DMS53 treated with DMSO at 0.1 percent for 48 hours (cell line): ENCODE results near the gene KRT7.

Experiments
- DNase-seq: peaks from one replicate; lab custom pipeline; 2025; ENCODE audit not compliant: unreplicated experiment; lab: John Stamatoyannopoulos, UW

KRT7 gene

DNA sequence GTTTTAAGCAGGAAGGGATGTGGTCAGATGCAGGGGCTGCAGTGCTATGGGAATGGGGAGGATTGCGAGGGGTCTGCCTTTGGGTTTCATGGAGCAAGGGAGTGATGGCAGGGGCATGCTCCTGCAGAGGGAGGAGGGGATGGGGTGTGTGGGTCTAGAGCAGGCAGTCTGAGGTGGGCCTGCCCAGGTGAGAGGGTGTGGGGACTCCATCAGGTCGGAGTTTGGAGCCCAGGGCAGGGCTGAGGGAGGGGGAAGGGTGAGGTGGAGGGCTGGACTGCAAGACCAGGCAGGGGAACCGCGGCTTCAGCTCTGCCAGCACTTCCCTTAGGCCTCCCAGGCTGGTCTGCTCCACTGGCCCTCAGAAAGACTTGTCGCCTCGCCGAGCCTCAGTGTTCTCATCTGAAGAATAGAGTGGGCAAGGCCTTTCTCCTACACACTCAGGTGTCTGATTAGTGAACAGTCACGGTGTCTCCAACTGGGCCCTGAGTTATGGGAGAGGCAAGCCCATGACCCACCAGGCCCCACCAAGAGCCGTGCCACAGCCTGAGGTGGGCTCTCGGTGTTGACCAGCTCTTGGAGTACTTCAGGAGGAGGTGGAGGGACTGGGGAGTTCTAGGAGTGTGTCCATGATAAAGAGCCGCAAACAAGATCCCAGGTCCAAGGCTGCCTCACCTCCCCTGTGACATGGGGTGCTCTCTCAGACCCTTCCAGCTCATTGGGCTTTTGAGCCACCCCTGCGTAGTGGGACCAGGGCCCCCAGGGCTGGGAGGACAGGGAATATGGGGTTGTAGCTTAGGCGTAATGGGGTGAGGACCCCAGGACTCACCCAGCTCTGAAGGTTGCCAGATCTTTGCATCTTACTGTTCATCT, 21.1 kb upstream of the KRT7 start:
- DNase-seq, result no peak

DNA sequence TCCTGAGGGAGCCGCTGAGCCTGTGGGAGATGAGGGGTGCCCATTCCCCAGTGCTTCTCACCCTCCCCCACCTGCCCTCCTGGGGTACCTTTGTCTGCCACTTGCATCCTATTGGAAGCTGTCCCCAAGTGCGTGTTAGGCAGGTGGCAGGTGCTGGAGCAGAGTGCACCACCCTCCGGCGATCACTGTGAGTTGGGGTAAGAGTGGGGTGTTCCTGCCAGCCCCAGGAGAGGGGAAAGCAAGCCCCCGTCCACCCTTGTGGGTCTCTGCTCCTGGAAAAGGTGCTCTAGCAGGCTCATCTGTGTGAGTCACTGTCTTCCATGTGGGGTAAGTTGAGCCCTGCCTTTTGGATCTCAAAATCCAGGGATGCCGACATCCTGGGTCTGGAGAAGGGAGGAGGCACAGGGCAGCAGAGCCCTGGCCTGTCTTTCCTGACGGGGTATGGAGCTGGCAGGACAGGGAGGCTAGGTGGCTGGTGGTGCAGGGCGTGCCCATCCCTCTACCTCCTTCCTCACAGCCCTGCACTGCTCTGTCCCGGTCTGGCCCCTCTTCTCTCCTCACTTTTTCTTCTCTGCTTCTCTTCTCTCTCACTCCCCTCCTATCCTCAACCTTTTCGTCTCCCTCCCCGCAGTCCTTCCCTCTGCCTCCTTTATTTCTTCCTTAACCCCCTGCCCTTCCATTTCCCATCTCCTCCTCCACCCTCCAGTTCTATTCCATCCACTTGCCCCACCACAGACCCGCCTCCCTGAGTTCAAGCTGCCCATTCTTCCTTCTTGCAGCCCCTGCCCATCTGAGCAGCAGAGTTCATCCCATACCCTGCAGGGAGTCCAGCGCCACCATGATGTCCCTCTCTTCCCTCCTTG, 20.1 kb upstream of the KRT7 start:
- no peak for DNase-seq

DNA sequence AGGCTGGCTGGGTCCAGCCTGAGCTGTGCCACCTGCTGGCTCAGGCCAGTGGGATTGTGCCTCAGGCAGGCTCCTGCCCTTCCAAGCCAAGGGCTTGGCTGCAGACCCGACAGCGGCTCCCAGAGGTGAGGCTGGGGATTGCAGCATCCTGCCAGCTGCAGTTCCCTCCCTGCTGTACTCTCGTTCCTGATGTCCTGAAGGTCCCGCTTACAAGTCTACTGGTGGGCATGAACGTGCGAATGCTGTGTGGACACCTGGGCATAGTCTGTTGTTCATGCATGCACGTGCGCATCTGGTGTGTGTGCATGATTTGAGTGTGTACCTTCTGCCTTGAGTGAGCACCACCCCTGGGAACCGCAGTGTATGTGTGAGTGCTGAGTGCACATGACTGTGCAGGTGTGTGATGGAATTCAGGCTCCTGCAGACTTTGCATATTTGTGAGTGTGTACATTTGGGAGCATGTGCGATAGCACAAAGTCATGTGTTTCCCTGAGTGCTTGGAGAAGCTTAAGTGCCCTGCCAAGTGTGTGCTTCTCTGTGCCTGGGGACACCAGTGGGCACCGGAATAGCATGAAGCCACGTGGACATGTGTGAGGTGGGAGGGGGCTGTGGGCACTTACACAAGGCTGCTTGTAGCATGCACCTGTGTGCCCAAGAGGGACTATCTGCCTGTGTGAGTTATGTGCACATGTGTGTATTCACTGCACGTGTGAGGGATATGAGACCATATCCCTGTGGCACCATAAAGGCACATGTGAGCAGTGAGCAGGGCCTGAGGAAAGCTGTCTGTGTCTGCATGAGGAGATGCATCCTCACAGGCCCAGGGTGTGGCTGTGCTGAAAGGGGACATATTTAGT, 19.3 kb upstream of the KRT7 start:
- DNase-seq, result peak; percentile 97

DNA sequence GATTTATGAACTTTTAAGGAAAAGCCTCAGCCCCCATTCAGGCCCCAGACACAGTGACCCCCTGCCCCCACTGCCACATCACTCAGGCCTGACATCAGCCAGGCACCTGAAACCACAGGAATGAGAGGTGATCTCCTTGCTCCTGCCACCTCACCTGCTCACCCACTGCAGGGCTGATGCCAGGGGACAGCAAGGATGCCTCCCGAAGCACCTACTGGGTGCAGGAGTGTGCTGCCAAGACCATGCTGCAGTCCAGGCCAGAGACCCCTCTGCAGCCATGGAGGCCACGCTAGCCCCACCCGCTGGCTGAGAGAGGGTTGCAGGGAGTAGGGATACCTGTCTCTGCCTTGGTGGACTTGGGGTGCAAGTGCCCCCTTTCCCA, 18.6 kb upstream of the KRT7 start:
- no peak for DNase-seq

DNA sequence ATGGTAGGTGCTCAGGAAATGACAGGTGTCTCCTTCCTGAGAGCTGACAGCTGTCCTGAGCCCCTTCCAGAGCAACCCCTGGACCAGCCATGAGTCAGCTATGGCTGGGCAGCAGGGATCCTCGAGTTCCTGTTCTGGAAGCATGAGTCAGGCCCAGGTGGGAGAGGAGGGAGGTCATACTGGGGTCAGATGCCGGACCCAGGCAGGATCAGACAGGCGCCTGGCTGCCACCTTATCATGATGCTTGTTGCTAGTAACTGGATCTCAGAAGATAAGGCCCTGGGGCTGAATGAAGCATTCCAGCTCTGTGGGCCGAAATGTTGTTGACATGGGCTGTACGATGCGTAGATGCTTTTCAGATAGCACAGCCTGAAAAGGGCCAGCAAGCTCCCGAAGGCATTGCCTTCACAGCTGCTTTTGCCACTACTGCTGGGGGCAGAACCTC, 17.4 kb upstream of the KRT7 start:
- peak; percentile 93 for DNase-seq

DNA sequence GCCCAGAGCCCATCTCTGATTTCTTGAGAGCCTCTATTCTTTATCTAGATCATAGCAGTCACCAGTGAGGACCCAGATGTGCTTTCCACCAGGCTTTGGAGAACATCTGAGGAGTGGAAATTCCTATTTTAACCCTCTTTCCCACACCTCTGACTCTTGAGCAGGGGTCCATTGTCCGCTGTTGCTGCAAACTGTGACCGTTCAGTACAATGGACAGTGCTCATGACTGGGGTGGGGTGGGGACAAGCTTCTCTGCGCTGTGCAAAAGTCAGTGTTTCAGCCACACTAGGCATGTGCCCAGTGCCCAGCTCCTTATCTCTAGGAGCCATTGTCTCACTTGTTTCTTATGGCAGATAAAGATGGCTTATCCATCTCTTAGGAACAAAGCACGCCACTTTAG, 16.9 kb upstream of the KRT7 start:
- DNase-seq, result no peak

DNA sequence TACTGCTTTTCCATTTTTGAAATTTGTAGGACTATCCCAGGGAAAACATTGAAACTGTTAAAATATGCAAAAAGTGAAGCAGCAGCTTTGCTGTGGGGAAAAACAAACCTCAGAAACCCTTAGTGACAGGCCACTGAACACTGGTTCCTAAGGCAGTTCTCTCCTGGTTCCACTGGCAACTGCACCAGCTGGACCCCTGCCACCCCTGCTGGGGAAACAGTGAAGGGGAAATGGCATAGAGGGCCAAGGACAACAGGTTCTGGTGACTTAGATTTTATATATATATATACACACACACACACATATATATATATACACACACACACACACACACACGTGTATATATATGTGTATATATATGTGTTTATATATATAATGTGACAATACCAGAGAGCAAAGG, 16.2 kb upstream of the KRT7 start:
- no peak for DNase-seq

DNA sequence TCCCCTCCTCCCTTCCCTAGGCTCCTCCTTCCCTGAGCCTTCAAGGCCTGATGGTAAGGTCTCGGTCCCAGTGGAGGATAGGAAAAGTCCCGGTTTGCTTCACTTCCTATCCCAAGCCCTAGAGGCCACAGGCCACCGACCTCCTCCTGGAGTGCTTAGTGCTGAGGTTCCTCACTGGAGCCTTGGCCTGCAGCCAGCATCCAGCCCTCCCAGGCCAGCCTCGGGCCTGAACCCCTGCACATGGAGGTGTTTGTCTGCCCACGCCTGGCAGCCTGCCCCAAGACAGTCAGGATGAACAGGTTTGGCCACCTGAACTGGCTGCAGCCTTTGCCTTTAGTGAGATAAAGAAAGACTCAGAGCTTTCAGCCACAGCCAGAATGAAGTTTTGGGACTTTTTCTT, 15.8 kb upstream of the KRT7 start:
- DNase-seq, result peak; percentile 98

DNA sequence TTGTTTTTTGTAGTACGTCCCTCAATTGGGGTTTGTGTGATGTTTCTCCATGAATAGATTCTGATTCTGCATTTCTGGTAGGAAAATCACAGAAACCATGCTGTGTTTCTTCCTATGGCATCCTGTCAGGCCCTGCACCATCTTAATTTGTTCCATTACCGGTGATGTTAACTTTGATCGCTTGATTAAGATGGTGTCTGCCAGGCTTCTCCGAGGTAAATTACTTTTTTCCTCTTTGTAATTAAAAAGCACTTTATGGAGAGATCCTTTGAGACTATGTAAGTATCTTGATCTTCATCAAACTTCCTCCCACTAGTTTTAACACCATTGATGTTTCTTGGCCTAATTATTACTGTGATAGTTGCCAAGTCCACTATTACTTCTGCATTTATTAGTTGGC, 15.0 kb upstream of the KRT7 start:
- DNase-seq, result no peak

DNA sequence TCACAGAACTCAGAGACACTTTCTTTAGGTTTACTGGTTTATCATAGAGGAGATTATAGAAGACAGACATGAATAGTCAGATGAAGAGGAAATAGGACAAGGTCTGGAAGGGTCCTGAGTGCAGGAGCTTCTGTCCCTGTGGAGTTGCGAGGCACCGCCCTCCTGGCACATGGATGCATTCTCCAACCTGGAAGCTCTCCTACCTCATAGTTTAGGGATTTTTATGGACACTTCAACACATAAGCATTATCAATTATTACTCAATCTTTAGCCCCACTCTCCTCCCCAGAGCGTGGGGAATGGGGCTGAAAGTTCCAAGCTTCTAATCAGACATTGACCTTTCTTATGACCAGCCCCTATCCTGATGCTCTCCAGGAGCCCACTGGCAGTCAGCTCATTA, 12.6 kb upstream of the KRT7 start:
- no peak for DNase-seq

DNA sequence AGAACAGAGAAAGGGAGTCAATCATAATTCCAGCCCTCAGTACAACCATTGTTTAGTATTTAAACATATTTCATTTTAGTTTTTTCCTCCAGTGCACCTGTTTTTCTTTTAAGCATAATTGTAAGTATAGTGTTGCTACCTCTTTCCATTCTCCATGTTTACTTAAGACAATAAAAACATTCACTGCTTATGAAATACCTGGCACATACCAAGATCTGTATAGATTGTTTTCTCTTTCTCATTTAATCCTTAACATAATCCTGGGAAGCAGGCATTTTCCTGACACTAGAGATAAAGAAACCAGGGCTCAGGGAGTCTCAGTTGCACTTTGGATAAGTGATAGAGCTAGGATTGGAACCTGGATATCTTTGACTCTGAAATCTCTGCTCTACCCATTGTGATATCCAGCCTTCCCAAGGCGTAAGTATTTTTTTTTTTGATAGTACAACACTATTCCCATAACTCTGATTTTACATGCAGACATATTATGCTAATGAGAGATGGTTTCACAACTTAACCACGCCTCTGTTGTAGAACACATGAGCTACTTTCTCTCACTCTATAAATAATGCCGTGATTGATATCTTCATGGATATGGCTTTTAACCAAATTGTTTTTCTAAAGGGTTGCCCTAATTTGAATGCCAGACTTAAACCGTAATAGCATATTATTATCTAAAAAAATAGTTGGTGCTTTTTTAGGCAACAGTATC, 11.8 kb upstream of the KRT7 start:
- no peak for DNase-seq

DNA sequence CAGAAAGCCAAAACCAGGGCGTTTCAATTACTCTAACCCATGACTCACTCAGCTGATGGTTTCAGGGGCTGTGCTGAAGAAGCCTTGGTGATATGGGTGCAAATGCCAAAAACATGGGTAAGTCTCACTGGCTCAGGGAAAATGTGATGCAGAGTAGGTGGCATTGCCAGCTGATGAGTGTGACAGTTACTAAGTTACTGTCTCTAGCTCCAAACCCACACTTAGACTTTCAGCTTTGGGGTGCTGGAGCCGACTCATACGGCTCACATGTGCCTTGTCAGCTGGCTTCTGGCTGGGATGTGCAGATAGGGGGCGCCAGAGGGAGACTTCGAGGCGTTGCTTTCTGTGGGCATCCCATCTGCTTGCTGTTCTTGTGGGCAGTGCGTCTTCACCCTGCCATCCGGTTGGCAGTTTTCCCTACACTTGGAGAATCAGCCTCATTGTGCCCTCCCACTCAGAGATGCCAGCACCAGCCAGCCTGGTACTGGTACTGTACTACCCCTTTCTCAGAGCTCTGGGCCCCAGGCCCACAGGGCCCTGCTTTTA, 11.1 kb upstream of the KRT7 start:
- peak; percentile 73 for DNase-seq

DNA sequence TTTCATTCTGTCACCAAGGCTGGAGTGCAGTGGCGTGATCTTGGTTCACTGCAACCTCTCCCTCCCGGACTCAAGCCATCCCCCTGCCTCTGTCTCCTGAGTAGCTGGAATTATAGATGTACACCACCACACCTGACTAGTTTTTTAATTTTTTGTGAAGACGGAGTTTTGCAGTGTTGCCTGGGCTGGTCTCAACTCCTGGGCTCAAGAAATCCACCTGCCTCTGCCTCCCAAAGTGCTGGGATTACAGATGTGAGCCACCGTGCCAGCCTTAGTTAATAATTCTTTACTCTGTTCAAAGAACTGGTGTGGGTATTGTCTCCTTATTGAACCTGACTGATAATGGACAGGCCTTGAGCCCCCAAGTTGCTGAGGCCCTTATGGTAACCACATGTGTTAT, 10.4 kb upstream of the KRT7 start:
- no peak for DNase-seq

DNA sequence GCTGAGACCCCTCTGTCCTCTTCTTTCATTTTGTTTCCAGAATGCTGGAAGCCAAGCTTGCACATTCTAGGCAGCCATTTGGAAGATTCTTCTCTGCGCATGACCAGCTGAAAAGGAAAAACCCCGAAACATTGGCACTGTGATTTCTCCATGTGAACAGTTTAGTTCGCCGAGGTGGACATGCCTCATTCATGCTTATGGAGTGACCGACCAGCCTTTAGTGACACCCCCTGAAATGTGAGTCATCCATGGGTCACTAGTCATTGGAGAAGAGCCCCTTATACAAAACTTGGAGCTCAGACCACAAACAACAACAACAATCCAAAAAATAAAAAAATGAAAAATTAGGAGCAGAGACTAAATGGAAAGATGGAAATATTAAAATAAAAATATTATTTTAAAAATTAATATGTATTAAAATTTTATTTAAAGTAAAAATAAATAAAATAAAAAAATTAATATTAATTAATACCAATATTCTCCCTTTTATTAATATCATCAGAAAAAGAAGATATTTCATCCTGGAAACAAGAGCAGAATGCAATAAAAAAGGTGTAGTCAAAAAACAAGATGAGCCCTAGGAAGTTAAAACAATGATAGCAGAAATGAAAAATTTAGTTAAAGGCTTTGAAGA, 9.5 kb upstream of the KRT7 start:
- no peak for DNase-seq

DNA sequence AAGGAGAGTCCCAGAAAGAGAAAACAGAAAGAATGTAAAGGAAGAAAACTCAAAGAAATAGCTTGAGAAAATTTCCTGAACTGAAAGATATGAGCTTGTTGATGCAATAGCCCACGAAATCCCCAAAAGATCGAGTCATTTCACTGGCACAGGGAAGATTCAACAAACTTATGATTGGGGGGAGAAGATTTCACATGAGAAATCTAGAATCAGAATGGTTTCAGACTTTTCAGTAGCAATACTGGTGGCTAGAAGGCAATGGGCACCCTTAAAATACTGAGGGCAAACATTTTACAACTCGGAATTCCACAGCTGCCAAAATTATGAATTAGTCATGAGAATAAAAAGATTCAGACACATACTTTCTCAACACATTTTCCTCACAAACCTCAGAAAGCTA, 8.9 kb upstream of the KRT7 start:
- DNase-seq, result no peak

DNA sequence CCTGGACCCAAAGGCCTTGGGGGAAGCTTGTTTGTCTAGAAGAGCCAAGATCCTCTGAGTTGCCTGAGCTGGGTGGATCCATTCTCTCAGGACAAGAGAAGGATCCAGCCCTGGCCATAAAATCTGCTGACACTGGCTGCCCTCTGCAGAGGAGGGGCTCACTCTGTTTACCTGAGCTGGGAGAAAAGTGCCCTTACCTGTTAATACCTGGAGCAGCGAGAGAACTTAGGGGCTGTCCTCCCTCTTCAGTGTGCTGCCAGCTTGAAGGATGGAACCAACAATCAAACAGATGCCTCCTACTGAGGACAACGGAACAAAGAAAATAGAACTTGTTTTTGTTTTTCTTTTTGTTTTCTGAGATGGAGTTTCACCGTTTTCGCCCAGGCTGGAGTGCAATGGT, 7.3 kb upstream of the KRT7 start:
- DNase-seq, result no peak

DNA sequence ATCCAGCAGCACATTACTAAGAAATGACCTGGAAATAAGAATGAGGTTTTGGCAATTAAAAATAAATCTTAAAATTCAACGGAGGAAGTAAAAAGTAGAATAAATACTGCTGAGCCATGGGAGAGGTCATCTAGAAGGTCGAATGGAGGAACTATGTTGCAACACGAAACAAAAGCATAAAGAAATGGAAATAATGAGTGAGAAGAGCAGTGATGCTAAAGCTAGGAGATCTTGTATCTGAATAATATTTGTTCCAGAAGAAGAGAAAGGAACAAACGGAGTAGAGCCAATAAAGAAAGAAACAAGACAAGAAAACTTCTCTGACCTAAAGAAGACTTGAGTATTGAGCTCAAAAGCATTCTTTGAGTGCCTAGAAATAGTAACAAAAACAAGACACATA, 6.6 kb upstream of the KRT7 start:
- DNase-seq, result no peak

DNA sequence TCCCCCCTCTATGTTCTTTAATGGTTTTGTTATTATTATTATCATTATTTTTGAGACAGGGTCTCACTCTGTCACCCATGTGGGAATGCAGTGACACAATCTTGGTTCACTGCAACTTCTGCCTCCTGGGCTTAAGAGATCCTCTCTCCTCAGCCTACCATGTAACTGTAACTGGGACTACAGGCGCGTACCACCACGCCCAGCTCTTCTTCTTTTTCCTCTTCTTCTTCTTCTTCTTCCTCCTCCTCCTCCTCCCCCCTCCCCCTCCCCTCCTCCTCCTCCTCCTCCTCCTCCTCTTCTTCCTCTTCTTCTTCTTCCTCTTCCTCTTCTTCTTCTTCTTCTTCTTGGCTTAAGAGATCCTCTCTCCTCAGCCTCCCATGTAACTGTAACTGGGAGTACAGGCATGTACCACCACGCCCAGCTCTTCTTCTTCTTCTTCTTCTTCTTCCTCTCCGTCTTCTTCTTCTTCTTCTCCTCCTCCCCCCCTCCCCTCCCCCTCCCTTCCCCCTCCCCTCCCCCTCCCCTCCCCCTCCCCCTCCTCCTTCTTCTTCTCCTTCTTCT, 5.4 kb upstream of the KRT7 start:
- DNase-seq, result no peak

DNA sequence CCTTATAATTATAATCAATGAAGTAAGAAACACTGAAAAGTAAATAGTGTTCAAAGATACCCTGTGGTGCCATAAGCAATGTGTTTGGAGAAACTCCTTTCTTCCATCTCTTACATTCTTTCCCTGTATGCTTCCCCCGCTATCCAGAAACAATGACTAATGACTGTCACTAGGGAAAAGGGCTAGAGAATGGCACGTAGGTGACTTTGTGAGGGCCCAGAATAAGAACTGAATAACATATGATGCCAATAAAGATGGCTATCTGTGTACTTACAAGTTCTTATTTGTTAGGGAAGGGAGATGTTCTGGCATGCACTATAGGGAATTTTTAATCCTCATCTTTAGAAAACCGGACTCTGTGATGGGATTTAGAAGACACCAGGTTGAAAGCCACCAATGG, 4.7 kb upstream of the KRT7 start:
- DNase-seq, result no peak

DNA sequence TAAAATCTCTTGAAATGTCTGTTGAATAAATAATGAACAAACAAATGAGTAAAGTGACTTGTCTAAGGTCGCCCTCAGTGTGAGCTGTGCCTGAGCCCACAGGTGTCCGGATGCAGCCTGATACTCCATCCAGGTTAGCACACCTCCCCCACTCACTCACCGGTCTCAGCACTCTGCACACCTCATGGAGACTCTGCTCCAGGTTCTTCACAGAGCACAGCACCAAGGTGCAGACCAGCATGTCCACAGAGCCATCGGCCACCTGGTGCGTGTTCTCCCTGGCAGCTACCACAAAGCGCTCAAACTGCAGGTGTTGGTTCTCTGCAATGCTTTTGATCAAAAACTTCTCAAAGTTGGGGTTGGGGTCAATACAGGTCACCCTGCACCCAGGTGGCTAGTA, 4.1 kb upstream of the KRT7 start:
- DNase-seq, result no peak
